Neural progenitor cell (in vitro differentiated cells): ENCODE measurements around the gene FJX1. TPM values are rescaled to one million over a fixed set of nuclear protein-coding genes. Genes with fewer than 3 reads are reported as not detected.

ENCODE experiments used
- DNase-seq: peaks from one replicate; pipeline ENCODE4 v3.0.0-alpha.2; 2016; ENCODE audit warnings: low spot score
- H2AFZ ChIP-seq: fragments of 200-600 bp; sonication (generic); replicated peaks from 2 replicates; pipeline ENCODE4 v1.6.1; 2016; ENCODE audit warnings: antibody characterized with exemption
- H3F3A ChIP-seq: fragments of 200-600 bp; sonication (generic); 2 replicates; pipeline ENCODE4 v1.6.1; 2016; ENCODE audit warnings: antibody characterized with exemption, low read depth
- H3K27ac ChIP-seq: fragments of 200-600 bp; sonication (generic); 2 replicates; pipeline ENCODE4 v1.5.1; 2016; ENCODE audit warnings: mild to moderate bottlenecking
- H3K27me3 ChIP-seq: fragments of 200-600 bp; sonication (generic); 2 replicates; pipeline ENCODE4 v1.6.1; 2016; ENCODE audit warnings: mild to moderate bottlenecking, moderate library complexity
- H3K36me3 ChIP-seq: fragments of 200-600 bp; sonication (generic); 2 replicates; pipeline ENCODE4 v1.5.1; 2016
- H3K4me1 ChIP-seq: fragments of 200-600 bp; sonication (generic); 2 replicates; pipeline ENCODE4 v1.6.1; 2016; ENCODE audit warnings: mixed run types
- H3K4me2 ChIP-seq: fragments of 200-600 bp; sonication (generic); 2 replicates; pipeline ENCODE4 v1.6.1; 2016
- H3K4me3 ChIP-seq: fragments of 200-600 bp; sonication (generic); 2 replicates; pipeline ENCODE4 v1.5.1; 2016
- H3K79me2 ChIP-seq: fragments of 200-600 bp; sonication (generic); 2 replicates; pipeline ENCODE4 v1.6.1; 2016; ENCODE audit warnings: low read depth
- H3K9ac ChIP-seq: fragments of 200-600 bp; sonication (generic); 2 replicates; pipeline ENCODE4 v1.6.1; 2016
- H3K9me3 ChIP-seq: fragments of 200-600 bp; sonication (generic); 2 replicates; pipeline ENCODE4 v1.5.1; 2016; ENCODE audit warnings: low read depth
- H4K20me1 ChIP-seq: fragments of 200-600 bp; sonication (generic); 2 replicates; pipeline ENCODE4 v1.6.1; 2016; ENCODE audit warnings: low read depth
- H3K27ac Mint-ChIP-seq: 3 replicates; pipeline ENCODE4 v1.8.0; 2021; ENCODE audit warnings: mixed read lengths
- H3K27me3 Mint-ChIP-seq: 2 replicates; pipeline ENCODE4 v1.8.0; 2022; ENCODE audit warnings: low read depth, mild to moderate bottlenecking, inconsistent platforms, moderate library complexity, mixed read lengths; ENCODE audit not compliant: insufficient read depth
- H3K36me3 Mint-ChIP-seq: 3 replicates; pipeline ENCODE4 v1.8.0; 2021; ENCODE audit warnings: mixed read lengths
- H3K4me1 Mint-ChIP-seq: 3 replicates; pipeline ENCODE4 v1.8.0; 2021; ENCODE audit warnings: mixed read lengths
- H3K4me3 Mint-ChIP-seq: 3 replicates; pipeline ENCODE4 v1.8.0; 2021; ENCODE audit warnings: mild to moderate bottlenecking, moderate library complexity, mixed read lengths
- H3K9me3 Mint-ChIP-seq: 3 replicates; pipeline ENCODE4 v1.8.0; 2020; ENCODE audit warnings: mixed read lengths
- CTCF ChIP-seq: fragments of 200-600 bp; sonication (generic); IDR thresholded peaks from 2 replicates; pipeline ENCODE4 v1.5.1; 2017; ENCODE audit warnings: antibody characterized with exemption, mild to moderate bottlenecking
- EZH2 ChIP-seq: fragments of 200-600 bp; sonication (generic); IDR thresholded peaks from 2 replicates; pipeline ENCODE4 v1.6.1; 2017; ENCODE audit warnings: antibody characterized with exemption, mild to moderate bottlenecking, moderate library complexity
- EZH2phosphoT487 ChIP-seq: fragments of 200-600 bp; sonication (generic); IDR thresholded peaks from 2 replicates; pipeline ENCODE4 v1.6.1; 2017; ENCODE audit warnings: antibody characterized with exemption
- total RNA-seq: library from RNA; depleted of rRNA; stranded (reverse); fragments of >200 nt; gene quantifications from 2 replicates; pipeline ENCODE4 v1.2.3, GENCODE V29; 2015; ENCODE audit warnings: low replicate concordance

The FJX1 gene, protein sequence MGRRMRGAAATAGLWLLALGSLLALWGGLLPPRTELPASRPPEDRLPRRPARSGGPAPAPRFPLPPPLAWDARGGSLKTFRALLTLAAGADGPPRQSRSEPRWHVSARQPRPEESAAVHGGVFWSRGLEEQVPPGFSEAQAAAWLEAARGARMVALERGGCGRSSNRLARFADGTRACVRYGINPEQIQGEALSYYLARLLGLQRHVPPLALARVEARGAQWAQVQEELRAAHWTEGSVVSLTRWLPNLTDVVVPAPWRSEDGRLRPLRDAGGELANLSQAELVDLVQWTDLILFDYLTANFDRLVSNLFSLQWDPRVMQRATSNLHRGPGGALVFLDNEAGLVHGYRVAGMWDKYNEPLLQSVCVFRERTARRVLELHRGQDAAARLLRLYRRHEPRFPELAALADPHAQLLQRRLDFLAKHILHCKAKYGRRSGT
- total RNA-seq: 53.3 and 155 TPM in 2 replicates

DNA sequence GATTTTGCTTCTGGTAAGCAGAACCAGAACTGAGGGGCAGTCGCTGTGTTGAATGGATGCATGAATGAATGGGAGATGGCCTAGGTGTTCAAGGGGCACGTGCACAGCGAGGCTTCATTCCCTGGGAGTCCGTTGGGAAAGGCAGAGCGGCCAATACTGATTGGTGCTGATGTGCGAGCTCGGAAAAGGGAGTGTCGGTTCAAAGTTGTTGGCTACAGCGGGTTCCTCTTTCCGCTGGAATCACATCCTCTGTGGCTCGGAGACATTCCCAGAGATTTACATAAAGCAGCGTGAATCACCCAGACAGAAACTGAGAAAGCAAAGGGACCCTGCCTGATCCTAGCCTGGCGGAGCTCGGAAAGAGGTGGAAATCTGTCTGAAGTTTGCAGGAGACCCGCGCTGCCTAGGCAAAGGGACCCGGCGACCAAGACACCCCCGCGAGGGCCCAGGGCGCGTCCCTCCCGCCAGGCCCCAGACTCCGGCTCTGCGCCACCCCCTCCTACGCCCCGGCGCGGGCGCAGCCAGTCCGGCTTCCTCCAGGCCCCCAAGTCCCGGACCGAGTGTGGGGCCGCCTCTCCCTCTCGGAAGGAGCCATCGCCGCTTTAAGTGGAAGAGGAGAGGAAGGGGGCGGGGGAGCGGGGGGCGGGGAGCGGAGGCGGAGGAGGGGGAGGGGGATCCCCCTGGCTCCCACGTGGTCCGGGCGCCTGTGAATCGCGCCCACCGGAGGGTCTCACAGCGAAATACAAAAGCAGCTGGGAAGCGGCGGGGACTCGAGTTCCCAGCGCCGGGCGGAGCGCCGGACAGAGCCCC, at the start of gene FJX1:
TSS of gene FJX1 (plus strand) at position 774 of the 810 bp plus-strand sequence. CDS start 177 bp downstream, outside the sequence.
- no peaks in the 10 kb centered on the region for H3K9me3 Mint-ChIP-seq
- H3K27ac ChIP-seq: peak within 1 kb of the TSS; percentile 92

DNA sequence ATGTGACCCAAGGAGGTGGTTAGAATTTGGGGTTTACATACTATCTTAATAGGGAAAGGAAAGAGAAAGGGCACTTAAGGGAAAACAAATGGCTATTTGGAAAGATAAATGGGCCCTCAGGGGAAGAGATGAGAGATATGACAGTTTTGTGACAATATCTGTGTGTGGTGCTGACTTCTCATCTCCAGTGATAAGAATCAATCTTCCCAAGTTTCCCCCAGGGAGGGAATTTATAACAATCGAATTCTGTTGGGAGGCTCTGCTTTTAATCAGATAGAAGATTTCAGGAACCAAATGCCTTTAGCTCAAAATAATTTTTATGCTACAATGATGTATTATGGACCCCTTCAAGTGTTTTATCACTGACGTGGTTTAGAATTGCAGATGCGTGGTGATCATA, 46.6 kb upstream of the FJX1 start:
- no peak overlapping the region for H3K27ac Mint-ChIP-seq
- Histone ChIP-seq H3K9ac (no peak overlapping the region), H3F3A (no peaks in the 10 kb centered on the region), H3K4me1 (peaks cover 12% of the 10 kb centered on the region), H2AFZ (no peak overlapping the region), H3K79me2 (no peaks in the 10 kb centered on the region), H3K9me3 (no peaks in the 10 kb centered on the region), H3K4me2 (no peak overlapping the region), H3K4me3 (no peak overlapping the region), H3K27me3 (no peaks in the 10 kb centered on the region), H3K36me3 (no peaks in the 10 kb centered on the region), H4K20me1 (no peaks in the 10 kb centered on the region), H3K27ac (no peak overlapping the region)
- H3K4me3 Mint-ChIP-seq: no peak overlapping the region
- peaks cover 3% of the 10 kb centered on the region for H3K36me3 Mint-ChIP-seq
- no peaks in the 10 kb centered on the region for H3K27me3 Mint-ChIP-seq
- H3K4me1 Mint-ChIP-seq: no peaks in the 10 kb centered on the region
- no peak for TF ChIP-seq EZH2
- no peak for TF ChIP-seq CTCF
- no peak for TF ChIP-seq EZH2phosphoT487
- H3K9me3 Mint-ChIP-seq: peaks cover 30% of the 10 kb centered on the region
- DNase-seq: no peak

More for the DNA sequence above, at the start of gene FJX1:
- Histone ChIP-seq H3K4me2 (peak within 1 kb of the TSS; percentile 90), H3K9me3 (no peaks in the 10 kb centered on the region), H2AFZ (peak within 1 kb of the TSS; percentile 78), H3K4me3 (peak within 1 kb of the TSS; percentile 73), H3K79me2 (peaks cover 47% of the 10 kb centered on the region), H3K27me3 (no peaks in the 10 kb centered on the region), H4K20me1 (peaks cover 42% of the 10 kb centered on the region), H3K4me1 (peaks cover 52% of the 10 kb centered on the region), H3F3A (peaks cover 69% of the 10 kb centered on the region), H3K9ac (peak within 1 kb of the TSS; percentile 64), H3K36me3 (no peaks in the 10 kb centered on the region)
- Mint-ChIP-seq H3K4me1 (peaks cover 56% of the 10 kb centered on the region), H3K36me3 (peaks cover 14% of the 10 kb centered on the region), H3K4me3 (peak within 1 kb of the TSS; percentile 93), H3K27me3 (peaks cover 12% of the 10 kb centered on the region), H3K27ac (peak within 1 kb of the TSS; percentile 97)
- TF ChIP-seq EZH2 (no peak), EZH2phosphoT487 (no peak), CTCF (no peak)
- DNase-seq: peak; percentile 96

DNA sequence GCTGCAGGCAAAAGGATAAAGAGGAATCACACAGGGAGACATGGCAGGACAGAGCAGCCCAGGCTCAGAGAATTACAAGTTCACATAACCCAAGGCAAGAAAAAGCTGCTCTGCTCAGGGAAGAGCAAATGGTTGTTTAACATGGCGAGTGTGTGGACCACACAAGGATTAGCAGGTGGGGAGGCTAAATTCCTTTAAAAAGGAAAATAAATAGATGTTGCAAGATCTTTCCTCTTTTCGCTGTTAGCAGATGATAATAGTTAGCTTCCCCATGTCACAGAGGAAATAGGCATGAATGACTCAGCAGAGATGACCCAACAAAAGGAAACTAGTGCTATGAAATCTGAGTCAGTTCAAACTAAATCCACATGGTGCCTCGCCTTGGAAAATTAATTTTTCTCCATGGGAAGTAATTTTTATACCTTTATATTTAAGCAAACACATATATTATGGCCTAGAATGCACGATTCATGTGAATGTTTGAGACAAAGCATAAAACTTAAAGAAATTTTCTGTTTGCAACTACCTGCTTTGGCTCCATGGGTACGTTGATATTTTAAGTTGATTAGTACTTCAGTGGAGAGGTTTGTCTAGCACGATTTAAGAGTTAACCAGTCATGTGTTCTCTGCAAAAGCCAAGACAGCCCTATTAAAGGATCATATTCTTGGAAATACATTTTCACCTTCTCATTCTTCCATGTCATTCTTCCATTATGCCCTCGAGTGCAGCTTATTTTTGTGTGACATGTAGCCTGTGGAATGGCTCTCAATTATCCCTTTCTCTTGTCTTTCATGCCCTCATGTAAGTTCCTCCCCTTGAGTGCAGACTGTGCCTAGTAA, 38.5 kb upstream of the FJX1 start:
- no peak for DNase-seq
- no peaks in the 10 kb centered on the region for H3F3A ChIP-seq
- no peaks in the 10 kb centered on the region for H3K36me3 ChIP-seq
- no peaks in the 10 kb centered on the region for H4K20me1 ChIP-seq
- Mint-ChIP-seq H3K36me3 (peaks cover 2% of the 10 kb centered on the region), H3K27me3 (no peaks in the 10 kb centered on the region), H3K4me3 (no peak overlapping the region), H3K27ac (no peak overlapping the region), H3K4me1 (peaks cover 21% of the 10 kb centered on the region), H3K9me3 (peaks cover 11% of the 10 kb centered on the region)
- no peaks in the 10 kb centered on the region for H3K9me3 ChIP-seq
- H2AFZ ChIP-seq: peak overlapping the region; percentile 27
- H3K27me3 ChIP-seq: no peaks in the 10 kb centered on the region
- H3K4me1 ChIP-seq: no peaks in the 10 kb centered on the region
- no peak overlapping the region for H3K9ac ChIP-seq
- no peak overlapping the region for H3K4me3 ChIP-seq
- H3K79me2 ChIP-seq: no peaks in the 10 kb centered on the region
- no peak for TF ChIP-seq CTCF
- no peak for TF ChIP-seq EZH2phosphoT487
- TF ChIP-seq EZH2: no peak
- H3K4me2 ChIP-seq: no peak overlapping the region
- no peak overlapping the region for H3K27ac ChIP-seq
